SK-N-SH treated with all-trans-retinoic acid at 6 μM for 48 hours (cell line): ENCODE measurements around the gene DIPK1A.

Source experiments
- ATAC-seq: fragments of 200-7000 bp; cut with Tn5 transposase; 3 replicates; pipeline ENCODE4 v1.9.1; 2020; ENCODE audit warnings: mild to moderate bottlenecking, moderate library complexity
- BACH2 ChIP-seq: fragments of 250-450 bp; sonication (Bioruptor Pico); IDR thresholded peaks from 2 replicates; pipeline ENCODE4 v1.9.0; 2021; ENCODE audit warnings: mild to moderate bottlenecking, borderline replicate concordance
- CSDC2 ChIP-seq: fragments of 250-450 bp; sonication (Bioruptor Pico); IDR thresholded peaks from 2 replicates; pipeline ENCODE4 v1.5.0; 2020; ENCODE audit warnings: mild to moderate bottlenecking, moderate library complexity
- ESRRG ChIP-seq: fragments of 250-450 bp; sonication (Bioruptor Pico); IDR thresholded peaks from 2 replicates; pipeline ENCODE4 v1.6.1; 2021; ENCODE audit warnings: mild to moderate bottlenecking
- GLIS3 ChIP-seq: fragments of 250-450 bp; sonication (Bioruptor Pico); IDR thresholded peaks from 2 replicates; pipeline ENCODE4 v1.5.0; 2020; ENCODE audit warnings: mild to moderate bottlenecking, moderate library complexity
- PATZ1 ChIP-seq: fragments of 250-450 bp; sonication (Bioruptor Pico); IDR thresholded peaks from 2 replicates; pipeline ENCODE4 v1.8.0; 2020; ENCODE audit warnings: mild to moderate bottlenecking, moderate library complexity, borderline replicate concordance
- PPARA ChIP-seq: fragments of 250-450 bp; sonication (Bioruptor Pico); IDR thresholded peaks from 2 replicates; pipeline ENCODE4 v1.5.0; 2020; ENCODE audit warnings: mild to moderate bottlenecking, borderline replicate concordance
- RARB ChIP-seq: fragments of 250-450 bp; sonication (Bioruptor Pico); IDR thresholded peaks from 2 replicates; pipeline ENCODE4 v1.8.0; 2021; ENCODE audit warnings: mild to moderate bottlenecking, moderate library complexity
- SNAI2 ChIP-seq: fragments of 250-450 bp; sonication (Bioruptor Pico); IDR thresholded peaks from 2 replicates; pipeline ENCODE4 v1.5.0; 2020; ENCODE audit warnings: mild to moderate bottlenecking, moderate library complexity
- TCF4 ChIP-seq: fragments of 250-450 bp; sonication (Bioruptor Pico); IDR thresholded peaks from 2 replicates; pipeline ENCODE4 v1.8.0; 2021; ENCODE audit warnings: mild to moderate bottlenecking, moderate library complexity, borderline replicate concordance
- TOX ChIP-seq: fragments of 250-450 bp; sonication (Bioruptor Pico); IDR thresholded peaks from 2 replicates; pipeline ENCODE4 v1.8.0; 2021; ENCODE audit warnings: mild to moderate bottlenecking, moderate library complexity, borderline replicate concordance
- ZC3H10 ChIP-seq: fragments of 250-450 bp; sonication (Bioruptor Pico); IDR thresholded peaks from 2 replicates; pipeline ENCODE4 v1.5.1; 2021; ENCODE audit warnings: mild to moderate bottlenecking, moderate library complexity
- ZFP3 ChIP-seq: fragments of 250-450 bp; sonication (Bioruptor Pico); IDR thresholded peaks from 2 replicates; pipeline ENCODE4 v1.5.0; 2020; ENCODE audit warnings: mild to moderate bottlenecking, moderate library complexity
- ZFP30 ChIP-seq: fragments of 450-650 bp; formaldehyde crosslinking; IDR thresholded peaks from 2 replicates; pipeline ENCODE4 v1.5.0; 2022; ENCODE audit warnings: mild to moderate bottlenecking, moderate library complexity
- ZNF70 ChIP-seq: fragments of 450-650 bp; formaldehyde crosslinking; IDR thresholded peaks from 2 replicates; pipeline ENCODE4 v1.5.0; 2020; ENCODE audit warnings: mild to moderate bottlenecking, moderate library complexity
- ZNF8 ChIP-seq: fragments of 450-650 bp; formaldehyde crosslinking; IDR thresholded peaks from 2 replicates; pipeline ENCODE4 v1.5.0; 2020; ENCODE audit warnings: mild to moderate bottlenecking, moderate library complexity
- TF ChIP-seq, protein P1 (sequence below): fragments of 250-450 bp; sonication (Bioruptor Pico); IDR thresholded peaks from 2 replicates; pipeline ENCODE4 v1.8.0; 2021; ENCODE audit warnings: low read depth, mild to moderate bottlenecking, moderate library complexity, borderline replicate concordance
- TF ChIP-seq, protein P2 (sequence below): fragments of 250-450 bp; sonication (Bioruptor Pico); IDR thresholded peaks from 2 replicates; pipeline ENCODE4 v1.5.0; 2020; ENCODE audit warnings: mild to moderate bottlenecking, moderate library complexity
- TF ChIP-seq, protein P3 (sequence below): fragments of 250-450 bp; sonication (Bioruptor Pico); IDR thresholded peaks from 2 replicates; pipeline ENCODE4 v1.5.1; 2020; ENCODE audit warnings: low read depth, mild to moderate bottlenecking, moderate library complexity

Gene DIPK1A

DNA sequence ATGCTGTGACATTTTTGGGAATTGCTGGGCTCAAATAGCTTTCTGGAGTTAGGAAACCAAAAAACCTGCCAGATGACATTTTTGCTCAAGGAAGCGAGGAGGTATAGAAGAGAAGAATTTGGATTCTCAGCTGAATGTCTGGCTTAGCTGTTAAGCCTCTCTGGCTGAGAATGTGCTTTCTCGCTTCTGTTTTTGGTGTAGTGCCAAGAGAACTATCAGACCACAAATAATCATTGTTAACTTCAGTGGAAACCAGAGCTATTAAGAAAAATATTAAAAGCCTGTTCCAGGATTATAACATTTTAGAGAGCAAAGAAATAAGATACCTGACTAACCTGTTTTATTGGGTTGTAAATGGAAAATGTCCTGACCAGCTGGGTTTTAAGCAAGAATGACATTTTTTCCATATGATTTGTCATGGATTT, 39.5 kb upstream of the DIPK1A start:
- TF ChIP-seq ZNF8 (no peak), ZFP30 (CRISPR knock-in tag) (no peak), PATZ1 (CRISPR knock-in tag) (no peak), ESRRG (CRISPR knock-in tag) (no peak), TOX (CRISPR knock-in tag) (no peak)
- TF ChIP-seq, protein P1, sequence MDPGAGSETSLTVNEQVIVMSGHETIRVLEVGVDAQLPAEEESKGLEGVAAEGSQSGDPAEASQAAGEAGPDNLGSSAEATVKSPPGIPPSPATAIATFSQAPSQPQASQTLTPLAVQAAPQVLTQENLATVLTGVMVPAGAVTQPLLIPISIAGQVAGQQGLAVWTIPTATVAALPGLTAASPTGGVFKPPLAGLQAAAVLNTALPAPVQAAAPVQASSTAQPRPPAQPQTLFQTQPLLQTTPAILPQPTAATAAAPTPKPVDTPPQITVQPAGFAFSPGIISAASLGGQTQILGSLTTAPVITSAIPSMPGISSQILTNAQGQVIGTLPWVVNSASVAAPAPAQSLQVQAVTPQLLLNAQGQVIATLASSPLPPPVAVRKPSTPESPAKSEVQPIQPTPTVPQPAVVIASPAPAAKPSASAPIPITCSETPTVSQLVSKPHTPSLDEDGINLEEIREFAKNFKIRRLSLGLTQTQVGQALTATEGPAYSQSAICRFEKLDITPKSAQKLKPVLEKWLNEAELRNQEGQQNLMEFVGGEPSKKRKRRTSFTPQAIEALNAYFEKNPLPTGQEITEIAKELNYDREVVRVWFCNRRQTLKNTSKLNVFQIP (CRISPR knock-in tag): no peak
- TF ChIP-seq, protein P2, sequence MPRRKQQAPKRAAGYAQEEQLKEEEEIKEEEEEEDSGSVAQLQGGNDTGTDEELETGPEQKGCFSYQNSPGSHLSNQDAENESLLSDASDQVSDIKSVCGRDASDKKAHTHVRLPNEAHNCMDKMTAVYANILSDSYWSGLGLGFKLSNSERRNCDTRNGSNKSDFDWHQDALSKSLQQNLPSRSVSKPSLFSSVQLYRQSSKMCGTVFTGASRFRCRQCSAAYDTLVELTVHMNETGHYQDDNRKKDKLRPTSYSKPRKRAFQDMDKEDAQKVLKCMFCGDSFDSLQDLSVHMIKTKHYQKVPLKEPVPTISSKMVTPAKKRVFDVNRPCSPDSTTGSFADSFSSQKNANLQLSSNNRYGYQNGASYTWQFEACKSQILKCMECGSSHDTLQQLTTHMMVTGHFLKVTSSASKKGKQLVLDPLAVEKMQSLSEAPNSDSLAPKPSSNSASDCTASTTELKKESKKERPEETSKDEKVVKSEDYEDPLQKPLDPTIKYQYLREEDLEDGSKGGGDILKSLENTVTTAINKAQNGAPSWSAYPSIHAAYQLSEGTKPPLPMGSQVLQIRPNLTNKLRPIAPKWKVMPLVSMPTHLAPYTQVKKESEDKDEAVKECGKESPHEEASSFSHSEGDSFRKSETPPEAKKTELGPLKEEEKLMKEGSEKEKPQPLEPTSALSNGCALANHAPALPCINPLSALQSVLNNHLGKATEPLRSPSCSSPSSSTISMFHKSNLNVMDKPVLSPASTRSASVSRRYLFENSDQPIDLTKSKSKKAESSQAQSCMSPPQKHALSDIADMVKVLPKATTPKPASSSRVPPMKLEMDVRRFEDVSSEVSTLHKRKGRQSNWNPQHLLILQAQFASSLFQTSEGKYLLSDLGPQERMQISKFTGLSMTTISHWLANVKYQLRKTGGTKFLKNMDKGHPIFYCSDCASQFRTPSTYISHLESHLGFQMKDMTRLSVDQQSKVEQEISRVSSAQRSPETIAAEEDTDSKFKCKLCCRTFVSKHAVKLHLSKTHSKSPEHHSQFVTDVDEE (CRISPR knock-in tag): no peak
- TF ChIP-seq, protein P3, sequence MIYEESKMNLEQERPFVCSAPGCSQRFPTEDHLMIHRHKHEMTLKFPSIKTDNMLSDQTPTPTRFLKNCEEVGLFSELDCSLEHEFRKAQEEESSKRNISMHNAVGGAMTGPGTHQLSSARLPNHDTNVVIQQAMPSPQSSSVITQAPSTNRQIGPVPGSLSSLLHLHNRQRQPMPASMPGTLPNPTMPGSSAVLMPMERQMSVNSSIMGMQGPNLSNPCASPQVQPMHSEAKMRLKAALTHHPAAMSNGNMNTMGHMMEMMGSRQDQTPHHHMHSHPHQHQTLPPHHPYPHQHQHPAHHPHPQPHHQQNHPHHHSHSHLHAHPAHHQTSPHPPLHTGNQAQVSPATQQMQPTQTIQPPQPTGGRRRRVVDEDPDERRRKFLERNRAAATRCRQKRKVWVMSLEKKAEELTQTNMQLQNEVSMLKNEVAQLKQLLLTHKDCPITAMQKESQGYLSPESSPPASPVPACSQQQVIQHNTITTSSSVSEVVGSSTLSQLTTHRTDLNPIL (CRISPR knock-in tag): no peak
- ATAC-seq: no peak

DNA sequence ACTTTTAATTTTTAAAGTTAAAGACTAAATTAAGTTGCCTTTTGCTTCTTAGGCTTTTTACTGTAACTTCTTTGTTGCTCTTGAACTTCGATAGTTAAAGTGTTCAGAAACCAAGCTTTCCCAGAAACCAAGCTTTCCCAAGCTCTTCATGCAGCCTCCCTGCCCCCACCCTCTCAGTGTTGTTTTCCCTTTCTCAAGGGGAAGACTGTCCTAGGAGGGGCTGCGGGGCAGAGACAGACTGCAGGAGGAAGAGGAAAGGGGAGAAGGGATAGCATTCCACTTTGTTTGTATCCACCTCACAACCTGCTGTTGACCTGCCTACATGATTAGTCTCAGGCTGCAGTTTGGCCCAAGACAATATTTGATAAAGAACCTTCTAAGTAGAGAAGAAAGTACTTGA, 39.0 kb upstream of the DIPK1A start:
- TF ChIP-seq TCF4 (CRISPR knock-in tag): no peak
- TF ChIP-seq, protein P2 (CRISPR knock-in tag): no peak
- no peak for TF ChIP-seq SNAI2
- no peak for TF ChIP-seq ZFP3

DNA sequence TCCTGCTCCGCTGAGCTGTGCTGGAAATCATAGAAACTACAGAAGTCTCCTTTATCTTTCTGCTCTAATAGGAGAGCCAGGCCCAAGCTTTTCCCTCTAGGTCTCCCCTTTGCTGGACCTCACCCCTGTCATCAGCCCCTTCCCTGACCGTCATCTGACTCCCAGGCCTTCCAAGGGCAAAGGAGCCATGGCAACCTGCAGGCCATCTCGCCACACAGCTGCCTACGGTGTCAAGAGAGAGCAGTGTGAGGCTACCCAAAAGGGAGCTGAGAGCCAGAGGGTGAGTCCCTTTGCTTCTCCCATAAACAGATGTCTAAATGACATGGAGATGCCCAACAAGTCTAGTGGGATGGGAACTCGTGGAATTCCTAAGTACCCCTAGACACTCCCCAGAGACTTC, 37.6 kb upstream of the DIPK1A start:
- TF ChIP-seq CSDC2: no peak
- TF ChIP-seq GLIS3 (CRISPR knock-in tag): no peak
- no peak for TF ChIP-seq ZNF70
- no peak for TF ChIP-seq RARB (CRISPR knock-in tag)
- no peak for TF ChIP-seq ZC3H10 (CRISPR knock-in tag)
- TF ChIP-seq, protein P3 (CRISPR knock-in tag): no peak
- no peak for TF ChIP-seq BACH2
- TF ChIP-seq, protein P2 (CRISPR knock-in tag): no peak
- TF ChIP-seq TCF4 (CRISPR knock-in tag): no peak
- no peak for TF ChIP-seq ZFP3
- no peak for TF ChIP-seq SNAI2
- TF ChIP-seq PPARA: no peak
- no peak for TF ChIP-seq PATZ1 (CRISPR knock-in tag)
- ATAC-seq: no peak

More for the DNA sequence above, 39.0 kb upstream of the DIPK1A start:
- ATAC-seq: no peak
